SK-N-SH (cell line): ENCODE measurements around the gene MORC2. TPM values are rescaled to one million over a fixed set of nuclear protein-coding genes. Genes with fewer than 3 reads are reported as not detected.

Experiments used
- CTCF ChIA-PET: fragments of 300-600, 350-600 bp; formaldehyde crosslinking; extraction: SDS; loops from one replicate; lab custom pipeline; 2021; lab: Yijun Ruan, JAX
- POLR2A ChIA-PET: fragments of 350-600 bp; sonication (Branson Sonifier 250); formaldehyde crosslinking; extraction: SDS; loops from one replicate; lab custom pipeline; 2020; ENCODE audit warnings: antibody characterized with exemption, inconsistent platforms; lab: Yijun Ruan, JAX
- DNase-seq: peaks from one replicate; pipeline ENCODE4 v3.0.0; 2012
- H2AFZ ChIP-seq: fragments of 200-600 bp; sonication (generic); 2 replicates; pipeline ENCODE4 v1.8.1; 2016; ENCODE audit warnings: antibody characterized with exemption, mild to moderate bottlenecking, low read depth
- H3F3A ChIP-seq: fragments of 200-600 bp; sonication (generic); replicated peaks from 2 replicates; pipeline ENCODE3; 2016; ENCODE audit warnings: antibody characterized with exemption, mild to moderate bottlenecking; ENCODE audit not compliant: insufficient read depth
- H3K27ac ChIP-seq, 2 experiments: fragments of 200-500 bp in 1 of 2; fragments of 200-600 bp in 1 of 2; sonication (Bioruptor generic) in 1 of 2; sonication (generic), shearing (Covaris generic) in 1 of 2; 2 replicates each; pipeline versions ENCODE4 v1.5.1 to v1.6.1; 2014 to 2016; ENCODE audit warnings: low read depth in 2 of 2, inconsistent platforms in 1 of 2, low read length in 1 of 2, mild to moderate bottlenecking in 1 of 2, mixed read lengths in 1 of 2
- H3K27me3 ChIP-seq: fragments of 200-600 bp; sonication (generic), shearing (Covaris generic); 2 replicates; pipeline ENCODE4 v1.6.1; 2016; ENCODE audit warnings: mixed run types; ENCODE audit not compliant: insufficient read depth
- H3K36me3 ChIP-seq, 2 experiments: fragments of 200-500 bp in 1 of 2; fragments of 200-600 bp in 1 of 2; sonication (Bioruptor generic) in 1 of 2; sonication (generic) in 1 of 2; replicated peaks in 1 of 2; 2 replicates each; pipeline versions ENCODE3 to v1.5.1; 2014 to 2016; ENCODE audit warnings: low read length in 1 of 2, mild to moderate bottlenecking in 1 of 2; ENCODE audit not compliant: insufficient read depth in 2 of 2, control insufficient read depth in 1 of 2
- H3K4me1 ChIP-seq, 2 experiments: fragments of 200-500 bp in 1 of 2; fragments of 200-600 bp in 1 of 2; sonication (Bioruptor generic) in 1 of 2; sonication (generic), shearing (Covaris generic) in 1 of 2; 2 replicates each; pipeline versions ENCODE4 v1.5.1 to v1.6.1; 2014 to 2016; ENCODE audit warnings: low read depth in 1 of 2, low read length in 1 of 2, mixed run types in 1 of 2; ENCODE audit not compliant: insufficient read depth in 2 of 2, control insufficient read depth in 1 of 2
- H3K4me2 ChIP-seq: fragments of 200-600 bp; sonication (generic), shearing (Covaris generic); 2 replicates; pipeline ENCODE4 v1.6.1; 2017; ENCODE audit warnings: mixed run types
- H3K4me3 ChIP-seq, 2 experiments: fragments of 200-500 bp in 1 of 2; fragments of 200-600 bp in 1 of 2; sonication (Bioruptor generic) in 1 of 2; sonication (generic), shearing (Covaris generic) in 1 of 2; 2 replicates each; pipeline versions ENCODE4 v1.5.1 to v1.8.1; 2014 to 2016; ENCODE audit warnings: low read depth in 2 of 2, inconsistent platforms in 1 of 2, low read length in 1 of 2, mild to moderate bottlenecking in 1 of 2, mixed read lengths in 1 of 2, moderate library complexity in 1 of 2
- H3K79me2 ChIP-seq: fragments of 200-600 bp; sonication (generic); 2 replicates; pipeline ENCODE4 v1.8.1; 2017; ENCODE audit warnings: mild to moderate bottlenecking; ENCODE audit not compliant: insufficient read depth
- H3K9ac ChIP-seq: fragments of 200-600 bp; sonication (generic); 2 replicates; pipeline ENCODE4 v1.6.1; 2017; ENCODE audit warnings: mixed run types
- H3K9me2 ChIP-seq: fragments of 200-600 bp; sonication (generic); 2 replicates; pipeline ENCODE4 v1.6.1; 2017; ENCODE audit warnings: mixed run types
- H3K9me3 ChIP-seq: fragments of 200-600 bp; sonication (generic); 2 replicates; pipeline ENCODE4 v1.6.1; 2017; ENCODE audit warnings: mixed run types, mild to moderate bottlenecking, moderate library complexity
- H4K20me1 ChIP-seq: fragments of 200-600 bp; sonication (generic); 2 replicates; pipeline ENCODE4 v1.6.1; 2017; ENCODE audit warnings: mild to moderate bottlenecking, mixed run types; ENCODE audit not compliant: insufficient read depth
- EP300 ChIP-seq, 2 experiments: IDR thresholded peaks; 2 replicates each; pipeline versions ENCODE4 v1.4.0 to v1.6.1; 2012; ENCODE audit warnings: borderline replicate concordance in 1 of 2, low read depth in 1 of 2, low read length in 1 of 2
- FOXM1 ChIP-seq: IDR thresholded peaks from 2 replicates; pipeline ENCODE4 v1.4.0; 2012; ENCODE audit warnings: low read depth, mild to moderate bottlenecking
- MEF2A ChIP-seq: IDR thresholded peaks from 2 replicates; pipeline ENCODE4 v1.4.0; 2012; ENCODE audit warnings: low read depth, borderline replicate concordance
- NFIC ChIP-seq: IDR thresholded peaks from 2 replicates; pipeline ENCODE4 v1.4.0; 2012; ENCODE audit warnings: borderline replicate concordance
- NRF1 ChIP-seq: IDR thresholded peaks from 2 replicates; pipeline ENCODE4 v1.6.1; 2012; ENCODE audit warnings: low read depth, mild to moderate bottlenecking, low read length
- POLR2AphosphoS5 ChIP-seq: IDR thresholded peaks from 2 replicates; pipeline ENCODE4 v1.6.1; 2012; ENCODE audit warnings: low read depth, low read length
- RFX5 ChIP-seq: IDR thresholded peaks from 2 replicates; pipeline ENCODE4 v1.6.1; 2012; ENCODE audit warnings: mild to moderate bottlenecking, improper control_type of control experiment, low read length
- TAF1 ChIP-seq: IDR thresholded peaks from 2 replicates; pipeline ENCODE4 v1.6.1; 2012; ENCODE audit warnings: low read depth, mild to moderate bottlenecking, low read length, moderate library complexity, borderline replicate concordance
- TCF12 ChIP-seq: IDR thresholded peaks from 2 replicates; pipeline ENCODE4 v1.4.0; 2012
- TEAD4 ChIP-seq: IDR thresholded peaks from 2 replicates; pipeline ENCODE4 v1.4.0; 2012; ENCODE audit warnings: mild to moderate bottlenecking, borderline replicate concordance; ENCODE audit not compliant: insufficient read depth
- YY1 ChIP-seq: IDR thresholded peaks from 2 replicates; pipeline ENCODE4 v1.4.0; 2012; ENCODE audit warnings: low read depth, mild to moderate bottlenecking
- ZBTB33 ChIP-seq: IDR thresholded peaks from 2 replicates; pipeline ENCODE4 v1.4.0; 2012; ENCODE audit warnings: low read depth, borderline replicate concordance
- WGBS: methylation state at CpG from one replicate; pipeline ENCODE4 v1.1.6; 2017; ENCODE audit warnings: low lambda C conversion rate; 5-methylcytosine and 5-hydroxymethylcytosine counted together
- polyA plus RNA-seq, 3 experiments: library from polyadenylated mRNA; depleted of rRNA; stranded (reverse); fragments of >200 nt; gene quantifications; 2 replicates each; pipeline ENCODE4 v1.2.3, GENCODE V29; 2012
- TF ChIP-seq, protein P1 (sequence below): fragments of 200-600 bp; sonication (generic); IDR thresholded peaks from 2 replicates; pipeline ENCODE4 v1.6.1; 2017; ENCODE audit warnings: antibody characterized with exemption, mild to moderate bottlenecking, moderate library complexity
- TF ChIP-seq, protein P2 (sequence below): IDR thresholded peaks from 2 replicates; pipeline ENCODE4 v1.6.1; 2012; ENCODE audit warnings: mild to moderate bottlenecking, low read depth, low read length, moderate library complexity
- TF ChIP-seq, protein P3 (sequence below): IDR thresholded peaks from 2 replicates; pipeline ENCODE4 v1.4.0; 2012; ENCODE audit warnings: low read depth, borderline replicate concordance
- TF ChIP-seq, protein P4 (sequence below): fragments of 150-350 bp; IDR thresholded peaks from 2 replicates; pipeline ENCODE4 v1.6.1; 2017; ENCODE audit warnings: antibody characterized with exemption, low read length, low read depth, borderline replicate concordance

MORC2 gene
- polyA plus RNA-seq, 1 of the 3 experiments (the other 2 are of a cell fraction) = 8.3 TPM

DNA sequence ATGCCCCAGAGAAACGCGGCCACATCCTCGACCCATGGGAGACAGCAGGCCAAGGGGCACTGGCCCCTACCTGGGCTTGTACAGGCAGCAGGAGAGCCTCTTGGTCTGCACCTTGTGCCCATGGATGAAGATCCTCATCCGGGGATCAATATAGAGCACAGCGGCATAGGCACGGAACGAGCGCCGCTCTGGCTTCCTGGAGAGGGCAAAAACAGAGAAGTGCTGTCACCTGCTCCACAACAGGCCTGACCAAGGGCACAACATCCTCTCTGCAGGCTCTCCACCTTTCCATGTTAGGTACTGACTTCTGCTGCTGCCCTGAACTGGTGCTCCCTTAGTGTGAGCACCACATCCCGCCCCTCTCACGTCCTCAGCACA lies 27.2 kb downstream of the MORC2 start:
- Histone ChIP-seq H3K36me3 (peaks cover 37 to 93% of the 10 kb centered on the region in 2 experiments), H3F3A (no peaks in the 10 kb centered on the region), H2AFZ (no peak overlapping the region), H4K20me1 (no peaks in the 10 kb centered on the region), H3K9ac (no peak overlapping the region), H3K4me1 (no peaks in the 10 kb centered on the region; a peak in 1 of 4 replicates), H3K27ac (no peak overlapping the region), H3K4me2 (no peak overlapping the region), H3K9me2 (no peaks in the 10 kb centered on the region), H3K9me3 (no peaks in the 10 kb centered on the region), H3K79me2 (no peaks in the 10 kb centered on the region), H3K27me3 (no peaks in the 10 kb centered on the region), H3K4me3 (no peak overlapping the region)
- WGBS = 96% methylated on average over 9 of the region's 11 CpGs
- TF ChIP-seq, protein P1, sequence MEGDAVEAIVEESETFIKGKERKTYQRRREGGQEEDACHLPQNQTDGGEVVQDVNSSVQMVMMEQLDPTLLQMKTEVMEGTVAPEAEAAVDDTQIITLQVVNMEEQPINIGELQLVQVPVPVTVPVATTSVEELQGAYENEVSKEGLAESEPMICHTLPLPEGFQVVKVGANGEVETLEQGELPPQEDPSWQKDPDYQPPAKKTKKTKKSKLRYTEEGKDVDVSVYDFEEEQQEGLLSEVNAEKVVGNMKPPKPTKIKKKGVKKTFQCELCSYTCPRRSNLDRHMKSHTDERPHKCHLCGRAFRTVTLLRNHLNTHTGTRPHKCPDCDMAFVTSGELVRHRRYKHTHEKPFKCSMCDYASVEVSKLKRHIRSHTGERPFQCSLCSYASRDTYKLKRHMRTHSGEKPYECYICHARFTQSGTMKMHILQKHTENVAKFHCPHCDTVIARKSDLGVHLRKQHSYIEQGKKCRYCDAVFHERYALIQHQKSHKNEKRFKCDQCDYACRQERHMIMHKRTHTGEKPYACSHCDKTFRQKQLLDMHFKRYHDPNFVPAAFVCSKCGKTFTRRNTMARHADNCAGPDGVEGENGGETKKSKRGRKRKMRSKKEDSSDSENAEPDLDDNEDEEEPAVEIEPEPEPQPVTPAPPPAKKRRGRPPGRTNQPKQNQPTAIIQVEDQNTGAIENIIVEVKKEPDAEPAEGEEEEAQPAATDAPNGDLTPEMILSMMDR = no peak
- TF ChIP-seq YY1 (no peak), ZBTB33 (no peak), EP300 (IDR thresholded peaks at IDR 0.05; ENCODE audit: borderline replicate concordance in 1 of 2, low read depth in 1 of 2, low read length in 1 of 2) (no peak), NRF1 (no peak), TAF1 (no peak), RFX5 (no peak), TEAD4 (no peak), FOXM1 (no peak), MEF2A (no peak), POLR2AphosphoS5 (no peak), TCF12 (no peak), NFIC (no peak)
- TF ChIP-seq, protein P2, sequence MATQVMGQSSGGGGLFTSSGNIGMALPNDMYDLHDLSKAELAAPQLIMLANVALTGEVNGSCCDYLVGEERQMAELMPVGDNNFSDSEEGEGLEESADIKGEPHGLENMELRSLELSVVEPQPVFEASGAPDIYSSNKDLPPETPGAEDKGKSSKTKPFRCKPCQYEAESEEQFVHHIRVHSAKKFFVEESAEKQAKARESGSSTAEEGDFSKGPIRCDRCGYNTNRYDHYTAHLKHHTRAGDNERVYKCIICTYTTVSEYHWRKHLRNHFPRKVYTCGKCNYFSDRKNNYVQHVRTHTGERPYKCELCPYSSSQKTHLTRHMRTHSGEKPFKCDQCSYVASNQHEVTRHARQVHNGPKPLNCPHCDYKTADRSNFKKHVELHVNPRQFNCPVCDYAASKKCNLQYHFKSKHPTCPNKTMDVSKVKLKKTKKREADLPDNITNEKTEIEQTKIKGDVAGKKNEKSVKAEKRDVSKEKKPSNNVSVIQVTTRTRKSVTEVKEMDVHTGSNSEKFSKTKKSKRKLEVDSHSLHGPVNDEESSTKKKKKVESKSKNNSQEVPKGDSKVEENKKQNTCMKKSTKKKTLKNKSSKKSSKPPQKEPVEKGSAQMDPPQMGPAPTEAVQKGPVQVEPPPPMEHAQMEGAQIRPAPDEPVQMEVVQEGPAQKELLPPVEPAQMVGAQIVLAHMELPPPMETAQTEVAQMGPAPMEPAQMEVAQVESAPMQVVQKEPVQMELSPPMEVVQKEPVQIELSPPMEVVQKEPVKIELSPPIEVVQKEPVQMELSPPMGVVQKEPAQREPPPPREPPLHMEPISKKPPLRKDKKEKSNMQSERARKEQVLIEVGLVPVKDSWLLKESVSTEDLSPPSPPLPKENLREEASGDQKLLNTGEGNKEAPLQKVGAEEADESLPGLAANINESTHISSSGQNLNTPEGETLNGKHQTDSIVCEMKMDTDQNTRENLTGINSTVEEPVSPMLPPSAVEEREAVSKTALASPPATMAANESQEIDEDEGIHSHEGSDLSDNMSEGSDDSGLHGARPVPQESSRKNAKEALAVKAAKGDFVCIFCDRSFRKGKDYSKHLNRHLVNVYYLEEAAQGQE = no peak
- TF ChIP-seq, protein P3, sequence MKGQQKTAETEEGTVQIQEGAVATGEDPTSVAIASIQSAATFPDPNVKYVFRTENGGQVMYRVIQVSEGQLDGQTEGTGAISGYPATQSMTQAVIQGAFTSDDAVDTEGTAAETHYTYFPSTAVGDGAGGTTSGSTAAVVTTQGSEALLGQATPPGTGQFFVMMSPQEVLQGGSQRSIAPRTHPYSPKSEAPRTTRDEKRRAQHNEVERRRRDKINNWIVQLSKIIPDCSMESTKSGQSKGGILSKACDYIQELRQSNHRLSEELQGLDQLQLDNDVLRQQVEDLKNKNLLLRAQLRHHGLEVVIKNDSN = no peak
- TF ChIP-seq, protein P4, sequence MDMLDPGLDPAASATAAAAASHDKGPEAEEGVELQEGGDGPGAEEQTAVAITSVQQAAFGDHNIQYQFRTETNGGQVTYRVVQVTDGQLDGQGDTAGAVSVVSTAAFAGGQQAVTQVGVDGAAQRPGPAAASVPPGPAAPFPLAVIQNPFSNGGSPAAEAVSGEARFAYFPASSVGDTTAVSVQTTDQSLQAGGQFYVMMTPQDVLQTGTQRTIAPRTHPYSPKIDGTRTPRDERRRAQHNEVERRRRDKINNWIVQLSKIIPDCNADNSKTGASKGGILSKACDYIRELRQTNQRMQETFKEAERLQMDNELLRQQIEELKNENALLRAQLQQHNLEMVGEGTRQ = no peak
- DNase-seq = no peak
- ChIA-PET POLR2A (no interaction called here), CTCF (interaction anchor here (0.7 kb wide), 1 partner anchor 21 kb away, joined by 3 read pairs; no protein-coding TSS in a partner anchor)
